Common myeloid progenitor, CD34-positive (primary cell): ENCODE measurements around the gene EXOC3L1.
A peak's percentile ranks its signal among the peaks of the same experiment; 100 is the strongest.

Experiments used
- CTCF ChIA-PET: fragments of 350-600 bp; sonication (Branson Sonifier 250); formaldehyde crosslinking; loops from one replicate; lab custom pipeline; 2021; ENCODE audit warnings: antibody characterized with exemption; lab: Charles Lee
- POLR2A ChIA-PET: fragments of 350-600 bp; sonication (Branson Sonifier 250); formaldehyde crosslinking; loops from one replicate; lab custom pipeline; 2021; ENCODE audit warnings: antibody characterized with exemption; lab: Charles Lee
- DNase-seq, 3 donors: peaks; one replicate each; pipeline versions ENCODE4 v3.0.0 to v3.0.0-alpha.2; 2013
- H3K27ac ChIP-seq, 2 experiments: 1 replicate in 1 of 2; 2 replicates in 1 of 2; pipeline ENCODE4 v1.7.0; 2013; ENCODE audit warnings: inconsistent platforms in 2 of 2, low read length in 2 of 2, mild to moderate bottlenecking in 2 of 2, low read depth in 1 of 2, moderate library complexity in 1 of 2; ENCODE audit not compliant: severe bottlenecking in 2 of 2, insufficient read depth in 1 of 2, poor library complexity in 1 of 2
- H3K27me3 ChIP-seq, 5 experiments: replicated peaks in 2 of 5; 1 replicate in 3 of 5; 2 replicates in 2 of 5; pipeline versions ENCODE4 v1.6.1 to v1.7.0; 2013; ENCODE audit warnings: low read length in 4 of 5, mild to moderate bottlenecking in 2 of 5, moderate library complexity in 2 of 5, inconsistent platforms in 1 of 5; ENCODE audit not compliant: insufficient read depth in 5 of 5, control insufficient read depth in 4 of 5
- H3K36me3 ChIP-seq, 4 experiments: 1 replicate in 2 of 4; 2 replicates in 2 of 4; pipeline versions ENCODE4 v1.6.1 to v1.7.0; 2013; ENCODE audit warnings: low read length in 3 of 4, control low read depth in 1 of 4, mild to moderate bottlenecking in 1 of 4; ENCODE audit not compliant: control insufficient read depth in 4 of 4, insufficient read depth in 4 of 4
- H3K4me1 ChIP-seq, 4 experiments: 1 replicate in 3 of 4; 2 replicates in 1 of 4; pipeline versions ENCODE4 v1.6.1 to v1.7.1; 2013; ENCODE audit warnings: low read length in 3 of 4, mild to moderate bottlenecking in 3 of 4, control low read depth in 1 of 4, inconsistent platforms in 1 of 4, moderate library complexity in 1 of 4; ENCODE audit not compliant: control insufficient read depth in 4 of 4, insufficient read depth in 4 of 4; ENCODE audit errors: control extremely low read depth in 1 of 4
- H3K4me3 ChIP-seq, 7 experiments: 1 replicate in 4 of 7; 2 replicates in 3 of 7; pipeline versions ENCODE4 v1.5.1 to v1.7.0; 2013; ENCODE audit warnings: mild to moderate bottlenecking in 7 of 7, low read length in 6 of 7, moderate library complexity in 6 of 7, inconsistent platforms in 2 of 7, low read depth in 2 of 7, control low read depth in 1 of 7; ENCODE audit not compliant: insufficient read depth in 4 of 7, control insufficient read depth in 1 of 7; ENCODE audit errors: extremely low read depth in 1 of 7
- H3K9me3 ChIP-seq, 5 experiments: 1 replicate in 4 of 5; 2 replicates in 1 of 5; pipeline versions ENCODE4 v1.6.1 to v1.7.1; 2013; ENCODE audit warnings: low read length in 4 of 5, mild to moderate bottlenecking in 2 of 5, inconsistent platforms in 1 of 5, low read depth in 1 of 5, moderate library complexity in 1 of 5; ENCODE audit not compliant: control insufficient read depth in 4 of 5, insufficient read depth in 2 of 5; ENCODE audit errors: control extremely low read depth in 1 of 5
- WGBS: methylation state at CpG from one replicate; pipeline ENCODE4 v1.1.5; 2013; ENCODE audit not compliant: insufficient coverage; 5-methylcytosine and 5-hydroxymethylcytosine counted together

Gene EXOC3L1

DNA sequence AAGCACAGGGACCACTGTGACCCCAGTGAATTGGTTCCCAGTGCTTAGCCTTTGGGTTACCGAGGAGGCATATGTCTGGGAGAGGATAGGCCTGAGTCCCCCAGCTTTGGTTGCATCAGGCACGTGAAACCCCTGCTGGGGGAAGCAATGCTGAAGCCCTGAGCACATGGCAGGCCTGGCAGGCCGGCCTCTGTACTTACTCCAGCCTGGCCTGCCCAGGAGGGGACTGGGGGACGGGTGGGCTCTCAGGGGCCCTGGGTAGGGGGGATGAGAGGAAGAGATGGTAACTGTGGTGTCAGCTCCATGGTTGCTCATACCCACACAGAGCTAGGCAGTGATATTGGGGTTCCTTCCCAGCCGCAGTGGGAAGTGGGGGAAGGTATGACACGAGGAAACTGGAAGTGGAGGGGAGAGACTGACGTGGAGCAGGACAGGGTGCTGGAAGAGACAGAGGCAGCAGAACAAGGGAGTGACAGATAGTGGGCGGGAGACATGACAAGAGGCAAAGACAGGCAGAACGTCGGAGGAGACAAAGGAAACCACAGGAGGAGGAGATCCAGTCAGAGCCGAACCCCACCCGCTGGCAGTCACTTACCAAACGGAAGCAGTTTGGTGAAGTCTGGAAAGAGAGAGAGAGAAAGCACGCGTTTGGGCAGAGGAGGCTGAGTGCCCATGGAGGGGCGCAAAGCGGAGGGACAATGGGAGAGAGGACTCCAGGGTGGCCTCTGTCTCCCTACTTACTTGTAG lies 46.1 kb upstream of the EXOC3L1 start:
- DNase-seq: peak in 1 of 3 donors; percentile 23
- no peaks in the 10 kb centered on the region for H3K27me3 ChIP-seq
- POLR2A ChIA-PET: no interaction called here
- H3K4me3 ChIP-seq: no peak overlapping the region
- WGBS: 98% methylated on average over 17 of the region's 17 CpGs
- H3K9me3 ChIP-seq: no peaks in the 10 kb centered on the region
- no peak overlapping the region for H3K27ac ChIP-seq
- CTCF ChIA-PET: interaction anchor here (0.9 to 10.7 kb wide), 3 partner anchors 9 to 43 kb away, joined by 3 to 108 read pairs (median 4); partner anchors contain the start of genes FHOD1, SLC9A5 and TMEM208
- H3K4me1 ChIP-seq: peaks cover 0 to 6% (median under 1%) of the 10 kb centered on the region in 4 experiments
- peaks cover 17 to 78% (median 58%) of the 10 kb centered on the region in 4 experiments for H3K36me3 ChIP-seq

- Histone ChIP-seq H3K4me1 (no peaks in the 10 kb centered on the region), H3K27me3 (no peaks in the 10 kb centered on the region), H3K4me3 (no peak overlapping the region), H3K36me3 (peaks cover 13 to 88% (median 70%) of the 10 kb centered on the region in 4 experiments), H3K27ac (no peak overlapping the region), H3K9me3 (no peaks in the 10 kb centered on the region)
- ChIA-PET CTCF (interaction anchor here (0.9 to 10.7 kb wide), 2 partner anchors 12 to 32 kb away, joined by 3 to 108 read pairs; partner anchors contain the start of genes FHOD1 and SLC9A5), POLR2A (interaction anchor here (1.5 to 2.4 kb wide), 2 partner anchors 11 to 13 kb away, joined by 3 to 12 read pairs; partner anchors contain the start of gene FHOD1)
- no peak for DNase-seq
- 97% methylated on average over 9 of the region's 10 CpGs for WGBS
Observed at GRCh38 chr16:67234180-67234597, 44.3 kb upstream of the EXOC3L1 start.

DNA sequence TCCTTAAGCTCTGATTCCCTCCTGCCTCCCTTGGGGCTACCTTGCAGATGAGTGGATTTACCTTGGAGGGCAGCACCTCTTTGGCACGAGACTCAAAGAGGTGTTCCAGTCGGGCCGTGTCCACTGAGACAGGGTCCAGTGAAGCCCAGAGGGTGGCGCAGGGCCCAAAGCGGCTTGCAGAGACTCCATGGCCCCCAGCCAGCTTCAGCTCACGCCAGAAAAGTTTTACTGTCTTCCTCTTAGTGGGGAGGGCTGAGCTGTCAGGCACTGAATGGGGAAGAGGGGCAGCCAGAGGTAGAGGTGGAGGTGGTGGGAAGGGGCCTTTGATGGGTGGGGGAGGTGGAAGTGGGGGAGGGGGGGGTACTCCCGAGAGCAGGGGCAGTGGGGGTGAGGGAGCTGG lies 43.7 kb upstream of the EXOC3L1 start:
- no peak for DNase-seq
- no peaks in the 10 kb centered on the region for H3K9me3 ChIP-seq
- POLR2A ChIA-PET: interaction anchor here (2.4 kb wide), 1 partner anchor 12 kb away, joined by 12 read pairs; no protein-coding TSS in a partner anchor
- WGBS: 100% methylated on average over 4 of the region's 7 CpGs
- CTCF ChIA-PET: interaction anchor here (0.9 to 10.7 kb wide), 3 partner anchors 13 to 33 kb away, joined by 3 to 108 read pairs (median 4); partner anchors contain the start of genes FHOD1 and SLC9A5
- H3K27ac ChIP-seq: no peak overlapping the region
- no peak overlapping the region for H3K4me3 ChIP-seq
- H3K27me3 ChIP-seq: no peaks in the 10 kb centered on the region
- peaks cover 13 to 88% (median 73%) of the 10 kb centered on the region in 4 experiments for H3K36me3 ChIP-seq
- H3K4me1 ChIP-seq: no peaks in the 10 kb centered on the region

DNA sequence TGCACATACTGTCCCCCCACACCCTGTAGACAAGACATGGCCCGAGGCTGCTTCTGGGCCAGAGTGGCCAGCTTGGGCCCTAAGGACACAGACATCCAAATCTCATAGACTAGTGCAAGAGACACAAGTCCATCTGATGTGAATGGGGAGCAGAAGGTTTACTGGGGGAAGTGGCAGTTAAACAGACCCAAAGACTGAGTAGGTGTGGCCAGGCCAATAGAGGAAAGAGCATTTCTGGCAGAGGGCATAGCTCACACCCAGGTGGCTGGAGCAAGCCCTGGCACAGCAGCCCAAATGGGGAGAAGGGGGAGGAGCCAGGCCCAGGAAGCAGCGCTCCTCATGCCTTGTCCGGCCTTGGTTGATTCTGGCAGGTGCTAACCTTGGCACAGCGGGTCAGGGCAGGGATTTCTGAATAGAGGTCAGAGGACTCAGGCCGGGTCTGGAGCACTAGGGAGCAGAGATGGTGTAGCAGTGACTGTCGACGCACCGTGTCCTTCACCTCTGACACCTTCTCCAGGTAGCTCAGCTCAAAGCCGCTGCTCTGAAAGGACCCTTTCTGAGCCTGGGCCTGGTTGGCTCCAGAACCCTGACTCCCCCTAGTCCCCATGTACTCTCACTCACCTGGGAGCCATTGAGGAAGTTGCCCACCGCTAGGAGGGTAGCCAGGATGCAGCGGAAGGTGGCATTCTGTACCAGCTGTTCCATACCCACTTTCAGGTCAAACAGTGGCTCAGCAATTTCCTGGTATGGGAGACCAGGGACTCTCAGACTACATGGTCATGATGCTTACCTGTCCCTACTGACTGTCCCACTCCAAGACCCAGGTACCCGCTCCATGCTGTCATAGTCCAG lies 41.1 kb upstream of the EXOC3L1 start:
- 96% methylated on average over 10 of the region's 12 CpGs for WGBS
- peaks cover 7 to 19% (median 14%) of the 10 kb centered on the region in 4 experiments for H3K4me1 ChIP-seq
- POLR2A ChIA-PET: interaction anchor here (1.5 kb wide), 1 partner anchor 13 kb away, joined by 7 read pairs; no protein-coding TSS in a partner anchor
- H3K27ac ChIP-seq: no peak overlapping the region
- no peak for DNase-seq
- H3K27me3 ChIP-seq: no peaks in the 10 kb centered on the region
- CTCF ChIA-PET: interaction anchor here (1.0 to 10.7 kb wide), 3 partner anchors 9 to 46 kb away, joined by 3 to 108 read pairs (median 5); partner anchors contain the start of genes FHOD1 and SLC9A5
- H3K4me3 ChIP-seq: no peak overlapping the region
- no peaks in the 10 kb centered on the region for H3K9me3 ChIP-seq
- peaks cover 6 to 69% (median 59%) of the 10 kb centered on the region in 4 experiments for H3K36me3 ChIP-seq

DNA sequence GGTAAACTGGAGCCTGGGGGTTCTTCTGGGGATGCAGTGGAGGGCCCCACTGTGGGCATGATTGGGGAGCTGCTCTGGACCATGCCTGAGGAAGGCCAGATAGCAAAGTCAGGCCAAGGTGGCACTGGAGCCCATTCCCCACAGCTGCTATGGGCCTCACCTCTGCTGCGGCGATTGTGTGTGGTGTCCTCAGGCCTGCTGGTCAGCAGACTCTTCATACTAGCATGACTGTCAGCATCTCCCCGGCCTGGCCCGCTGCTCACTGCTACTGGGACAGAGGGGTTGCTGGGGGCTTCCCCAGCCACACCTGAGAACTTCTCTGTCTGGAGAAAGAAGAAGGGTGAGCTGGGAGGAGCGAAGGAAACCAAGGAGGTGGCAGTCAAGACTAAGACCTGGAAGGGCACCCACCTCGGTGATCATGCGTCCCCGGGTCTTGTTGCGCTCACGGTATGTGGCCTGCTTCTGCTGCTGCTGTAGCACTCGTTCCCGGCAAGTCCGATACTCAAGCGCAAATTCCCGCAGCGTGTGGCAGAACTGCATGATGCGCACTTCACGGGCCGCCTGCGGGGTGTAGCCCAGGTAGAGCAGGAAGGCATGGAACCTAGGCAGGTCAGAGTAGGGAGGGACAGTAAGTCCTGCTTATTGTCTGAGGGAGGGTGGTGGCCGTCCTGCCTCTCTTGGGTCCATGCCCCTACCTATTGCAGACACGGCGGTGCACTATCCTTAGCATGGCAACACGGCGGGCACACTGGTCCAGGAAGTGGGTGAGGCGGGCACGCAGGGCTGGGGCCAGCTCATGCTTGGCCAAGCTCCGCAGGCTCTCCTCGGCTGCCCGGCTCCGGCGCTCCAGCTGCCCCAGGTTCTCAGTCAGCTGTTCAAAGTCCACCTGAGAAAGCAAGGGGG lies 40.2 kb upstream of the EXOC3L1 start:
- ChIA-PET POLR2A (interaction anchor here (0.7 to 1.5 kb wide), 4 partner anchors 14 to 21 kb away, joined by 3 to 7 read pairs (median 4); no protein-coding TSS in a partner anchor), CTCF (interaction anchor here (1.0 to 10.7 kb wide), 4 partner anchors 8 to 45 kb away, joined by 3 to 108 read pairs (median 3); partner anchors contain the start of genes EXOC3L1, FHOD1 and SLC9A5)
- peaks cover 7 to 27% (median 20%) of the 10 kb centered on the region in 4 experiments for H3K4me1 ChIP-seq
- H3K9me3 ChIP-seq: no peaks in the 10 kb centered on the region
- no peak overlapping the region for H3K27ac ChIP-seq
- no peak for DNase-seq
- no peaks in the 10 kb centered on the region for H3K27me3 ChIP-seq
- WGBS: 95% methylated on average over 30 of the region's 32 CpGs
- H3K36me3 ChIP-seq: peaks cover 3 to 62% (median 52%) of the 10 kb centered on the region in 4 experiments
- no peak overlapping the region for H3K4me3 ChIP-seq

- Histone ChIP-seq H3K27me3 (no peaks in the 10 kb centered on the region), H3K9me3 (no peaks in the 10 kb centered on the region), H3K4me3 (no peak overlapping the region), H3K27ac (no peak overlapping the region), H3K4me1 (peaks cover 10 to 35% (median 27%) of the 10 kb centered on the region in 4 experiments), H3K36me3 (peaks cover 3 to 50% (median 44%) of the 10 kb centered on the region in 4 experiments)
- POLR2A ChIA-PET: no interaction called here
- 98% methylated on average over 8 of the region's 9 CpGs for WGBS
- no peak for DNase-seq
- CTCF ChIA-PET: interaction anchor here (2.2 to 10.7 kb wide), 2 partner anchors 9 to 17 kb away, joined by 9 to 108 read pairs; partner anchors contain the start of genes FHOD1 and SLC9A5
Observed at GRCh38 chr16:67228905-67229304, 39.0 kb upstream of the EXOC3L1 start.
